ENCODE measurements around the gene SLX4IP. TPM values are rescaled to one million over a fixed set of nuclear protein-coding genes. Genes with fewer than 3 reads are reported as not detected.
A peak's percentile ranks its signal among the peaks of the same experiment; 100 is the strongest.

Gene SLX4IP
- total and polyA plus RNA-seq, 2 donors (not counting 3 experiments of a cell fraction or from before 2014, with no cell fraction given), result 1.9 to 4.5 TPM

DNA sequence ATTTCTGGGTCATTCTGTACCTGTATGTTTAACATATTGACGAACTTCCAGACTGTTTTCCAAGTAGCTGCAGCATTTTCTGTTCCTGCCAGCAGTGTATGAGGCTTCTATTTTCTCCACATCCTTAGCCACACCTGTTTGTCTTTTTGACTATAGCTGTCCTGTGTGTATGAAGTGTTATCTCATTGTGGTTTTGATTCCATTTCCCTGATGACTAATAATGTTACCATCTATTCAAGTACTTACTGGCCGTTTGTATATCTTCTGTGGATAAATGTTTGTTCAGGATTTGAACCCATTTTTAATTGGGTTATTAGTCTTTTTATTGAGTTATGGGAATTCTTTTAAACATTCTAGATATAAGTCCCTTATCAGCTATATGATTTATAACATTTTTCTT lies 143.5 kb downstream of the SLX4IP start:
- no peaks in the 10 kb centered on the region for H3K27me3 ChIP-seq (ENCODE audit: control insufficient read depth in 2 of 2, insufficient read depth in 2 of 2, low read length in 2 of 2)
- CTCF ChIA-PET, result no interaction called here
- no peaks in the 10 kb centered on the region for H3K79me2 ChIP-seq (ENCODE audit: control insufficient read depth, insufficient read depth, low read length)
- DNase-seq (ENCODE audit: low read depth, low spot score) (peak; percentile 55), FAIRE-seq (peak; percentile 61)
- H3K4me2 ChIP-seq (ENCODE audit: insufficient read depth, low read length), result peak overlapping the region; percentile 33
- no peak overlapping the region for H3K4me3 ChIP-seq (replicated peaks in 1 of 3; ENCODE audit: insufficient read depth in 1 of 3, low read depth in 1 of 3, low read length in 3 of 3)
- POLR2A ChIA-PET, result no interaction called here
- peaks cover 25% of the 10 kb centered on the region for H3K4me1 ChIP-seq (ENCODE audit: control insufficient read depth, extremely low read depth, insufficient read depth, low read length)
- H3K9ac ChIP-seq (replicated peaks; ENCODE audit: extremely low read depth, insufficient read depth, low read length), result no peak overlapping the region
- H3K27ac ChIP-seq (ENCODE audit: insufficient read depth, low read depth, low read length), result no peak overlapping the region
- no peak overlapping the region for H2AFZ ChIP-seq (ENCODE audit: low read depth, low read length)
- TF ChIP-seq MYC (IDR thresholded peaks at IDR 0.05; ENCODE audit: low read depth, low read length) (no peak), JUN (IDR thresholded peaks at IDR 0.05; ENCODE audit: borderline replicate concordance, insufficient read depth, insufficient read length, low read depth) (peak; percentile 14), POLR2AphosphoS5 (IDR thresholded peaks at IDR 0.05; ENCODE audit: insufficient read depth, low read depth, low read length) (no peak), FOS (IDR thresholded peaks at IDR 0.05; ENCODE audit: borderline replicate concordance, insufficient read depth, low read length) (peak; percentile 71), POLR2A (IDR thresholded peaks at IDR 0.05; ENCODE audit: low read depth, low read length) (no peak), GATA2 (IDR thresholded peaks at IDR 0.05; ENCODE audit: insufficient read depth, insufficient read length, low read depth, low read length) (peak; percentile 62)
- no peaks in the 10 kb centered on the region for H3K36me3 ChIP-seq (ENCODE audit: control insufficient read depth in 2 of 2, extremely low read depth in 1 of 2, insufficient read depth in 2 of 2, low read length in 2 of 2)
- BruUV-seq (replicated peaks), result no TSS peak
- dilution Hi-C loops (cut with MboI; ENCODE audit: extremely low pct_ligation_motif_present, low sequenced_read_pairs), result no loop called here
- H4K20me1 ChIP-seq (replicated peaks; ENCODE audit: control insufficient read depth, extremely low read depth, insufficient read depth, low read length), result no peaks in the 10 kb centered on the region
- no peaks in the 10 kb centered on the region for H3K9me3 ChIP-seq (replicated peaks; ENCODE audit: control insufficient read depth, insufficient read depth, low read length)
- no peaks in the 10 kb centered on the region for H3K9me1 ChIP-seq (replicated peaks; ENCODE audit: control insufficient read depth, extremely low read depth, insufficient read depth, low read length)
- intact Hi-C loops (cut with micrococcal nuclease), result no loop called here

DNA sequence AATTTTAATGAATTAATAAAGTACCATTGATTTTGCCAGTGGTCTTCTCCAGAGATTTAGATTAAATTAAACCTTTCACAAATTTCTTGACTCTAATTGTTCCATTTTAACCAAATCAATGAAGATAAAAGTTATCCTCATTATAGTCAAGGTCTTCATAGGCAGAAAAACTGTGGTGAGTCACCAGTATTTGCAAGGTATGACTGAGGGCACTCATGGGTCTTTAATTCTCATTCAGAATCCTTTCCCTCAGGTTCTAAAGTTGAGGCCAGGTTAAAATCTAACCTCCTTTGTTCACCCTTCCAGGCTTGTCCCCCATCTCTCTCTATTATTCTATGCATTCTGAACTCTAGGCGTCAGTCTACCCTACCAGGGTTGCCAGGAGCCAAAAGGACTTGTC lies 144.8 kb downstream of the SLX4IP start:
- BruUV-seq (replicated peaks), result no TSS peak
- ChIA-PET POLR2A (no interaction called here), CTCF (no interaction called here)
- Histone ChIP-seq H3K79me2 (ENCODE audit: control insufficient read depth, insufficient read depth, low read length) (no peaks in the 10 kb centered on the region), H3K27ac (ENCODE audit: insufficient read depth, low read depth, low read length) (no peak overlapping the region), H3K4me3 (replicated peaks in 1 of 3; ENCODE audit: insufficient read depth in 1 of 3, low read depth in 1 of 3, low read length in 3 of 3) (no peak overlapping the region), H3K4me2 (ENCODE audit: insufficient read depth, low read length) (no peak overlapping the region), H4K20me1 (replicated peaks; ENCODE audit: control insufficient read depth, extremely low read depth, insufficient read depth, low read length) (no peaks in the 10 kb centered on the region), H3K27me3 (ENCODE audit: control insufficient read depth in 2 of 2, insufficient read depth in 2 of 2, low read length in 2 of 2) (no peaks in the 10 kb centered on the region), H3K9me3 (replicated peaks; ENCODE audit: control insufficient read depth, insufficient read depth, low read length) (no peaks in the 10 kb centered on the region), H3K36me3 (ENCODE audit: control insufficient read depth in 2 of 2, extremely low read depth in 1 of 2, insufficient read depth in 2 of 2, low read length in 2 of 2) (no peaks in the 10 kb centered on the region), H3K4me1 (ENCODE audit: control insufficient read depth, extremely low read depth, insufficient read depth, low read length) (peaks cover 25% of the 10 kb centered on the region), H3K9me1 (replicated peaks; ENCODE audit: control insufficient read depth, extremely low read depth, insufficient read depth, low read length) (no peaks in the 10 kb centered on the region), H2AFZ (ENCODE audit: low read depth, low read length) (no peak overlapping the region), H3K9ac (replicated peaks; ENCODE audit: extremely low read depth, insufficient read depth, low read length) (no peak overlapping the region)
- intact Hi-C loops (cut with micrococcal nuclease) (no loop called here), dilution Hi-C loops (cut with MboI; ENCODE audit: extremely low pct_ligation_motif_present, low sequenced_read_pairs) (no loop called here)
- FAIRE-seq, result no peak
- no peak for DNase-seq (ENCODE audit: low read depth, low spot score)
- TF ChIP-seq, protein P1, sequence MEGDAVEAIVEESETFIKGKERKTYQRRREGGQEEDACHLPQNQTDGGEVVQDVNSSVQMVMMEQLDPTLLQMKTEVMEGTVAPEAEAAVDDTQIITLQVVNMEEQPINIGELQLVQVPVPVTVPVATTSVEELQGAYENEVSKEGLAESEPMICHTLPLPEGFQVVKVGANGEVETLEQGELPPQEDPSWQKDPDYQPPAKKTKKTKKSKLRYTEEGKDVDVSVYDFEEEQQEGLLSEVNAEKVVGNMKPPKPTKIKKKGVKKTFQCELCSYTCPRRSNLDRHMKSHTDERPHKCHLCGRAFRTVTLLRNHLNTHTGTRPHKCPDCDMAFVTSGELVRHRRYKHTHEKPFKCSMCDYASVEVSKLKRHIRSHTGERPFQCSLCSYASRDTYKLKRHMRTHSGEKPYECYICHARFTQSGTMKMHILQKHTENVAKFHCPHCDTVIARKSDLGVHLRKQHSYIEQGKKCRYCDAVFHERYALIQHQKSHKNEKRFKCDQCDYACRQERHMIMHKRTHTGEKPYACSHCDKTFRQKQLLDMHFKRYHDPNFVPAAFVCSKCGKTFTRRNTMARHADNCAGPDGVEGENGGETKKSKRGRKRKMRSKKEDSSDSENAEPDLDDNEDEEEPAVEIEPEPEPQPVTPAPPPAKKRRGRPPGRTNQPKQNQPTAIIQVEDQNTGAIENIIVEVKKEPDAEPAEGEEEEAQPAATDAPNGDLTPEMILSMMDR (IDR thresholded peaks at IDR 0.05; ENCODE audit: extremely low read depth in 1 of 2, insufficient read depth in 1 of 2, low read depth in 1 of 2, low read length in 2 of 2), result no peak
- peak; percentile 6 for TF ChIP-seq FOS (IDR thresholded peaks at IDR 0.05; ENCODE audit: borderline replicate concordance, insufficient read depth, low read length)
